T-cell (primary cell): ENCODE measurements around the gene MTM1. TPM values are rescaled to one million over a fixed set of nuclear protein-coding genes. Genes with fewer than 3 reads are reported as not detected.

ENCODE experiments used
- ATAC-seq, 4 experiments: fragments of 200-7000 bp in 3 of 4; fragments of 150-1000 bp in 1 of 4; cut with Tn5 transposase; replicated peaks in 1 of 4; 1 replicate in 3 of 4; 2 replicates in 1 of 4; pipeline ENCODE4 v1.10.0; 2021; ENCODE audit warnings: moderate library complexity in 3 of 4, mild to moderate bottlenecking in 2 of 4, moderate number of reproducible peaks in 1 of 4
- CTCF ChIA-PET, 2 donors: fragments of 300-600 bp; sonication (Branson Sonifier 250); formaldehyde crosslinking; loops; one replicate each; lab custom pipeline; 2022; ENCODE audit warnings: antibody characterized with exemption in 2 of 2; lab: Charles Lee
- POLR2A ChIA-PET, 2 donors: fragments of 300-600 bp; sonication (Branson Sonifier 250); formaldehyde crosslinking; loops; one replicate each; lab custom pipeline; 2022; ENCODE audit warnings: antibody characterized with exemption in 2 of 2; lab: Charles Lee
- DNase-seq, 35 experiments: peaks; one replicate each; pipeline versions ENCODE4 v3.0.0 to v3.0.0-alpha.2; 2013 to 2023
- H3K27ac ChIP-seq: one replicate; pipeline ENCODE4 v1.5.1; 2013; ENCODE audit warnings: low read length
- H3K27me3 ChIP-seq, 2 experiments: replicated peaks in 1 of 2; 1 replicate in 1 of 2; 2 replicates in 1 of 2; pipeline versions ENCODE4 v1.6.1 to v1.7.0; 2013; ENCODE audit warnings: low read length in 1 of 2, mixed read lengths in 1 of 2; ENCODE audit not compliant: control insufficient read depth in 2 of 2, insufficient read depth in 2 of 2; ENCODE audit errors: extremely low read depth in 1 of 2
- H3K36me3 ChIP-seq, 2 donors: 1 replicate in 1 of 2; 2 replicates in 1 of 2; pipeline versions ENCODE4 v1.6.1 to v1.7.0; 2013; ENCODE audit warnings: low read length in 1 of 2; ENCODE audit not compliant: control insufficient read depth in 2 of 2, insufficient read depth in 1 of 2; ENCODE audit errors: extremely low read depth in 1 of 2
- H3K4me1 ChIP-seq, 2 experiments: 1 replicate in 1 of 2; 2 replicates in 1 of 2; pipeline versions ENCODE4 v1.6.1 to v1.7.0; 2013; ENCODE audit warnings: low read length in 2 of 2, mixed read lengths in 1 of 2; ENCODE audit not compliant: insufficient read depth in 2 of 2, control insufficient read depth in 1 of 2; ENCODE audit errors: extremely low read depth in 1 of 2
- H3K4me3 ChIP-seq, 2 donors: 1 replicate in 1 of 2; 2 replicates in 1 of 2; pipeline versions ENCODE4 v1.5.1 to v1.7.0; 2013; ENCODE audit warnings: mild to moderate bottlenecking in 2 of 2, low read length in 1 of 2, moderate library complexity in 1 of 2; ENCODE audit not compliant: control insufficient read depth in 1 of 2; ENCODE audit errors: extremely low read depth in 1 of 2
- H3K9me3 ChIP-seq: 2 replicates; pipeline ENCODE4 v1.7.0; 2013
- H3K27ac Mint-ChIP-seq, 2 donors: one replicate each; pipeline ENCODE4 v1.8.0; 2020 to 2021; ENCODE audit warnings: mild to moderate bottlenecking in 2 of 2, mixed read lengths in 2 of 2
- H3K27me3 Mint-ChIP-seq, 2 donors: one replicate each; pipeline ENCODE4 v1.8.0; 2021 to 2022; ENCODE audit warnings: mixed read lengths in 2 of 2
- H3K36me3 Mint-ChIP-seq: one replicate; pipeline ENCODE4 v1.8.0; 2021; ENCODE audit warnings: mixed read lengths
- H3K4me1 Mint-ChIP-seq, 3 donors: one replicate each; pipeline ENCODE4 v1.8.0; 2020 to 2022; ENCODE audit warnings: mixed read lengths in 3 of 3, mild to moderate bottlenecking in 1 of 3
- H3K4me3 Mint-ChIP-seq, 3 donors: one replicate each; pipeline ENCODE4 v1.8.0; 2020 to 2022; ENCODE audit warnings: mild to moderate bottlenecking in 3 of 3, mixed read lengths in 3 of 3, moderate library complexity in 3 of 3
- H3K9me3 Mint-ChIP-seq, 3 donors: one replicate each; pipeline ENCODE4 v1.8.0; 2020 to 2022; ENCODE audit warnings: mixed read lengths in 3 of 3
- whole genome bisulfite sequencing: methylation state at CpG from one replicate; pipeline ENCODE4 v1.1.5; 2013; ENCODE audit warnings: missing lambda C conversion rate; ENCODE audit not compliant: insufficient coverage; 5-methylcytosine and 5-hydroxymethylcytosine counted together
- total RNA-seq, 35 experiments: library from RNA in 6 of 35; stranded (reverse) in 6 of 35; fragments of 120-200 nt in 1 of 35; gene quantifications; one replicate each; pipeline versions ENCODE4 v1.2.1 to v1.2.4 and lab custom pipeline; 2013 to 2026

Gene MTM1
- total RNA-seq, 5 donors from 2014 or later (not counting 1 experiment from before 2014, with no cell fraction given), result 15.8 to 29.7 (median 20.3) TPM

DNA sequence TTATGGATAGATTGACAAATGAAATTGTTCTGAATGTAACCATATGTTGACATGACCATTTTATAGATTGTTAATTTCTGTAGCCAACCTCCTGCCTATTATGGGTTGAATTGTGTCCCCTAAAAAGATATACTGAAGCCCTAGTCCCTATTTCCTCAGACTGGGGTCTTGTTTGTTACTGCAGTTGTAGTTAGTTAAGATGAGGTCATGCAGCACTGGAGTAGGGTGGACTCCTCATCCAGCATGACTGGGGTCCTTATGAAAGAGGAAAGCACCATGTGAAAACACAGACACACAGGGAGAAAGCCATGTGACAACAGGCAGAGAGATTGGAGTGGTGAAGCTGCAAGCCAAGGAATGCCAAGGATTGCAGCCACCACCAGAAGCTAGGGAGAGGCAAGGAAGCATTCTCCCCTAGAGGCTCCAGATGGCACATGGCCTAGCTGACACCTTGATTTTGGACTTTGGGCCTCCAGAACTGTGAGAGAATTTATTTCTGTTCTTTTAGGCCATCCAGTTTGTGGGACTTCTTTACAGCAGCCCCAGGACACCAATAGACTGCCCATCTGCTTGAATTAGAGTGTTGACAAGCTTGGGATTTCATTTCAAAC, 14.0 kb downstream of the MTM1 start:
- no peak overlapping the region for H3K4me3 ChIP-seq
- peaks cover under 1 to 4% of the 10 kb centered on the region in 2 experiments for H3K4me1 ChIP-seq
- ATAC-seq, result no peak
- no peaks in the 10 kb centered on the region for H3K27me3 ChIP-seq
- CTCF ChIA-PET, result interaction anchor here in 1 of 2 donors (1.1 kb wide), 1 partner anchor 11 kb away, joined by 3 read pairs; no protein-coding TSS in a partner anchor
- POLR2A ChIA-PET, result no interaction called here
- no peak overlapping the region for H3K4me3 Mint-ChIP-seq
- peaks cover 19 to 58% (median 31%) of the 10 kb centered on the region in 3 donors for H3K4me1 Mint-ChIP-seq
- DNase-seq, result no peak
- H3K9me3 ChIP-seq, result no peaks in the 10 kb centered on the region
- H3K9me3 Mint-ChIP-seq, result no peaks in the 10 kb centered on the region
- peak overlapping the region; percentile 35 to 53 for H3K27ac Mint-ChIP-seq
- no peaks in the 10 kb centered on the region for H3K27me3 Mint-ChIP-seq
- peak overlapping the region; percentile 12 for H3K27ac ChIP-seq
- H3K36me3 ChIP-seq, result no peaks in the 10 kb centered on the region
- peaks cover 9% of the 10 kb centered on the region for H3K36me3 Mint-ChIP-seq

DNA sequence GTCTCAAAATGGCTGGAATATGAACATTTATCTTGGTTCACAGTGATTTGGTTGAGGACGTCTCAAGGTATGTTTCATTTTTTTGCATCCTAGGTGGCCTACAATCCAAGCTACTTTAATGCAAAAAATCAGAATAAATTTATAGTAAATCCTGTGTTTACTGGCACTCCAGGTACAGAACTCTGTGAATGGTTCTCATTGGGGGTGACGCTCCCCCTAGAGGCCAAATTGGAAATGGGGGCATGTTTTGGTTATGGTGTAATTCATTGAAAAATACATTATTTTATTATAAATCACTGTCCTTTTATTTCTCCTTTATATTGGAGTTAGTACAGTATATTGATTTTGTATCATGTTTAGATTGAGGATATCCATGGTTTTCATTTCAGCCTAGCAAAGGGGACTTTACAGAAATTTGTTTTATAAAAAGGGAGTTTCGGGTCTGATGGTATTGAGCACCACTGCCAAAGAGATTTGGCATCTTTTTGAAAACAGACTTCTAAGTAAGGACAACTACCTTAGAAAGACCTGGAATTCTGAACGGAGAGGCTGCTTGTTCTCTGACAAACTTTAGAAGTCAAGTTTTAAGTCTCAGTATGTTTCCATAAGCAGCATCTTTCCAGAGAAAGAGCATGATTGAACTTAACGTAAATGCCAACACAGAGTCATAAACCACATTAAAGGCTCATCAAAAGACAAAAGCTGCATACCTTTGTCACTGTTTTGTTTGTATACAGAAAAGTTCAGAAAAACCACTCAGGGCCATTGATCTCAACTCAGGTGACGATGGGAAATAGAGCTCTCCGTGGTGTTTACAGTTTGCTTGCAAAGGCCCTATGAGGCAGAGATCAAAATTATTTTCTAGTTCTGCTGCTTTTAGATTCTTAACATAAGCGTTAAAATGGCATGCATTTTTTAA, 19.4 kb downstream of the MTM1 start:
- DNase-seq (peak in 33 of 35 experiments; percentile 5 to 68 (median 36)), ATAC-seq (peak in 1 of 4 experiments; percentile 52)
- peaks cover 5 to 37% (median 19%) of the 10 kb centered on the region in 3 donors for H3K4me1 Mint-ChIP-seq
- no peaks in the 10 kb centered on the region for H3K27me3 ChIP-seq
- H3K27me3 Mint-ChIP-seq, result peaks cover 0 to 3% of the 10 kb centered on the region in 2 donors
- WGBS, result no CpG with 5 or more reads among the region's 8 CpGs
- no peak overlapping the region for H3K27ac ChIP-seq
- no peaks in the 10 kb centered on the region for H3K36me3 ChIP-seq
- no peaks in the 10 kb centered on the region for H3K9me3 Mint-ChIP-seq
- H3K9me3 ChIP-seq, result no peaks in the 10 kb centered on the region
- H3K4me1 ChIP-seq, result no peaks in the 10 kb centered on the region
- H3K4me3 Mint-ChIP-seq, result no peak overlapping the region
- CTCF ChIA-PET, result interaction anchor here (0.6 to 2.2 kb wide), 11 partner anchors 16 to 624 kb away, joined by 3 to 13 read pairs (median 3); partner anchors contain the start of gene MTM1 (in 1 of the 2)
- no peak overlapping the region for H3K4me3 ChIP-seq
- H3K36me3 Mint-ChIP-seq, result peaks cover 3% of the 10 kb centered on the region
- POLR2A ChIA-PET, result no interaction called here
- H3K27ac Mint-ChIP-seq, result no peak overlapping the region

DNA sequence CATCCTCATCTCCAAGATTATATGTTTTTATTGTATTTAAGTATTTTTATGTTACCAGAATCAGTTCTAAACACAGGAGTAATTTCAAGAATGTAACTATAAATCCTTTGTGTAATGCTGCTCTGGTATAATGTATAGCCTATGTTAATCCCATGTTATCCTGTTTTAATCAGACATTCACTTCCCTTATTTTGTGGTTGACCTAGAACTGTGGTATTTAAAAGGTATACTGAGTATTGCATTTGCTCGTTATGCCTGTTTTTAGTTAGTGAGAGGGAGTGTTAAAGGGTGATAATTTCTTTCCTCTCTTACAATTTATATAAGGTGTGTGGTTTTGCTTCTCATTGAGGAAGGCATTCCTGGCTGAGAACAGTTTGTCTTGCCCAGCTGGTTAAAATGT, 26.2 kb downstream of the MTM1 start:
- no peak overlapping the region for H3K4me3 Mint-ChIP-seq
- H3K27me3 Mint-ChIP-seq, result peaks cover 0 to 3% of the 10 kb centered on the region in 2 donors
- Histone ChIP-seq H3K27ac (no peak overlapping the region), H3K4me3 (no peak overlapping the region), H3K4me1 (no peaks in the 10 kb centered on the region), H3K9me3 (no peaks in the 10 kb centered on the region), H3K36me3 (peaks cover 0 to 26% of the 10 kb centered on the region in 2 donors), H3K27me3 (no peaks in the 10 kb centered on the region)
- CTCF ChIA-PET, result no interaction called here
- no peaks in the 10 kb centered on the region for H3K9me3 Mint-ChIP-seq
- H3K27ac Mint-ChIP-seq, result no peak overlapping the region
- H3K36me3 Mint-ChIP-seq, result peaks cover 12% of the 10 kb centered on the region
- DNase-seq, result no peak
- ATAC-seq, result no peak
- peaks cover 0 to 19% (median 11%) of the 10 kb centered on the region in 3 donors for H3K4me1 Mint-ChIP-seq
- no CpG with 5 or more reads among the region's 1 CpG for WGBS
- POLR2A ChIA-PET, result interaction anchor here in 1 of 2 donors (0.7 kb wide), 1 partner anchor 11 kb away, joined by 3 read pairs; no protein-coding TSS in a partner anchor

DNA sequence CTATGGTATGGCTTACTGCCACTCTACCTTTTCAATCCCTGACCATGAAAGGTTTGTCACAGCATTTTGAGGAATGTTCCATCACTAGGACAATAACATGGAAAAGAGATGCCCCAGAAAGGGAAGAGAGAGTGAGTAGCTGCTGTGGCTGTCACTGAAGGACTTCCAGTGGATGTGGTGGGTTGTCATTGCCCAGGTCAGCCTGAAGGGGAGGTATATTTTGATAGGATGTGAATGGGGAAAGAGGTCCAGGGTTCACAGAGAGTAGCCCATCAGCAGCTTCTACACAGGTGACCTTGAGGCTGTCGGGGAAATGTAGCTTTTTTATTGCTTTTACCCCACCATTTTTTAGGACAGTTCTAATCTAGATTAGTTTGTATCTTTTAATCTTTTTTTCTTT, 30.8 kb downstream of the MTM1 start:
- Histone ChIP-seq H3K27ac (no peak overlapping the region), H3K27me3 (no peaks in the 10 kb centered on the region), H3K4me3 (no peak overlapping the region), H3K9me3 (no peaks in the 10 kb centered on the region), H3K36me3 (peaks cover 0 to 42% of the 10 kb centered on the region in 2 donors), H3K4me1 (no peaks in the 10 kb centered on the region)
- H3K9me3 Mint-ChIP-seq, result no peaks in the 10 kb centered on the region
- no CpG with 5 or more reads among the region's 1 CpG for WGBS
- peaks cover 37% of the 10 kb centered on the region for H3K36me3 Mint-ChIP-seq
- no peak for DNase-seq
- POLR2A ChIA-PET, result no interaction called here
- peaks cover 0 to 8% (median 0%) of the 10 kb centered on the region in 3 donors for H3K4me1 Mint-ChIP-seq
- CTCF ChIA-PET, result no interaction called here
- H3K27ac Mint-ChIP-seq, result no peak overlapping the region
- no peak for ATAC-seq
- no peaks in the 10 kb centered on the region for H3K27me3 Mint-ChIP-seq
- no peak overlapping the region for H3K4me3 Mint-ChIP-seq

- Histone ChIP-seq H3K4me3 (no peak overlapping the region), H3K27me3 (no peaks in the 10 kb centered on the region), H3K27ac (no peak overlapping the region), H3K9me3 (no peaks in the 10 kb centered on the region), H3K4me1 (no peaks in the 10 kb centered on the region), H3K36me3 (peaks cover 0 to 33% of the 10 kb centered on the region in 2 donors)
- H3K4me1 Mint-ChIP-seq, result peaks cover 0 to 5% (median 0%) of the 10 kb centered on the region in 3 donors
- no peak overlapping the region for H3K4me3 Mint-ChIP-seq
- H3K27ac Mint-ChIP-seq, result no peak overlapping the region
- CTCF ChIA-PET, result no interaction called here
- no peaks in the 10 kb centered on the region for H3K9me3 Mint-ChIP-seq
- ATAC-seq (no peak), DNase-seq (no peak)
- H3K36me3 Mint-ChIP-seq, result peaks cover 48% of the 10 kb centered on the region
- H3K27me3 Mint-ChIP-seq, result peaks cover 0 to 3% of the 10 kb centered on the region in 2 donors
- POLR2A ChIA-PET, result no interaction called here
These were observed 33.9 kb downstream of the MTM1 start for GRCh38 chrX:150602296-150602695.

DNA sequence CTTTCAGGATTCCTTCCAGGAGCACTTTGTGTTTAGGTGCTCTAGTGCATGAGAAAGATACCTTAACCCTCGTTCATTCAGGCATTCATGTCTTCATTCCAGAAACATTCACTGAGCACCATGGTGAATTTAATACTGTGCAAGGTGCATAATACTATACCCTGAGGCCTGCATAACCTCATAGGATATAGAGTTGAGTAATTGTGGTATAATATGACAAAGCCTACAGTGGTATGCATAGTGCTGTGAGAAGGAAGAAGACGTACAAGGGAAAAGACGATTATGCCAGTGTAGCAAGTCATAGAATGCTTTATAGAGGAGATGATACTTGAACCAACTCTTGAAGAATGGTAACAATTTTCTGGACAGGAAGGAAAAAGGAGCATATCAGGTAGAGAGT, 34.3 kb downstream of the MTM1 start:
- H3K4me1 ChIP-seq, result no peaks in the 10 kb centered on the region
- ChIA-PET POLR2A (no interaction called here), CTCF (no interaction called here)
- Mint-ChIP-seq H3K36me3 (peaks cover 53% of the 10 kb centered on the region), H3K27ac (no peak overlapping the region), H3K4me1 (peaks cover 0 to 5% (median 0%) of the 10 kb centered on the region in 3 donors), H3K4me3 (no peak overlapping the region), H3K27me3 (peaks cover 0 to 4% of the 10 kb centered on the region in 2 donors), H3K9me3 (no peaks in the 10 kb centered on the region)
- no peak overlapping the region for H3K27ac ChIP-seq
- no peak for DNase-seq
- no peak overlapping the region for H3K4me3 ChIP-seq
- H3K9me3 ChIP-seq, result no peaks in the 10 kb centered on the region
- ATAC-seq, result no peak
- peaks cover 0 to 28% of the 10 kb centered on the region in 2 donors for H3K36me3 ChIP-seq
- WGBS, result 92% methylated on average over 2 of the region's 3 CpGs
- no peaks in the 10 kb centered on the region for H3K27me3 ChIP-seq
